GM21367 (cell line): Measurements from ENCODE around the gene RFC2.
"Not testable (repeated sequence)": the region's sequence is repeated elsewhere in the genome, so short reads cannot be mapped to it uniquely, and the experiment has no call there.

Source experiments
- ATAC-seq: cut with Tn5 transposase; IDR thresholded peaks from one replicate; pipeline ENCODE4 v1.9.1; 2021; ENCODE audit not compliant: unreplicated experiment

RFC2 gene

GRCh38 chr7:74283858-74284447 is 29.8 kb upstream of the RFC2 start:
- ATAC-seq: no peak

- ATAC-seq: no peak
Observed at GRCh38 chr7:74282748-74283459, 28.7 kb upstream of the RFC2 start.

GRCh38 chr7:74280985-74281384 is 26.8 kb upstream of the RFC2 start:
- ATAC-seq: no peak

GRCh38 chr7:74277636-74278035 is 23.4 kb upstream of the RFC2 start:
- ATAC-seq: no peak

GRCh38 chr7:74275401-74275881 is 21.2 kb upstream of the RFC2 start:
- no peak for ATAC-seq

GRCh38 chr7:74272305-74273038 is 18.3 kb upstream of the RFC2 start:
- peak; percentile 64 for ATAC-seq

- no peak for ATAC-seq
Observed at GRCh38 chr7:74271742-74272141, 17.5 kb upstream of the RFC2 start.

GRCh38 chr7:74269757-74270277 is 15.6 kb upstream of the RFC2 start:
- ATAC-seq: no peak

- no peak for ATAC-seq
Observed at GRCh38 chr7:74267756-74268565, 13.8 kb upstream of the RFC2 start.

GRCh38 chr7:74266191-74266963 is 12.2 kb upstream of the RFC2 start:
- ATAC-seq: no peak

GRCh38 chr7:74263399-74264120 is 9.4 kb upstream of the RFC2 start:
- no peak for ATAC-seq

- ATAC-seq: no peak
Observed at GRCh38 chr7:74262639-74263398, 8.6 kb upstream of the RFC2 start.

GRCh38 chr7:74258639-74259038 is 4.4 kb upstream of the RFC2 start:
- no peak for ATAC-seq

GRCh38 chr7:74256491-74257408 is 2.6 kb upstream of the RFC2 start:
- no peak for ATAC-seq

- ATAC-seq: not testable (repeated sequence)
Observed at GRCh38 chr7:74255461-74255860, 1.3 kb upstream of the RFC2 start.

- no peak for ATAC-seq
Observed at GRCh38 chr7:74254858-74255379, 720 bp upstream of the RFC2 start.

- ATAC-seq: no peak
Observed at GRCh38 chr7:74253835-74254128, 417 bp downstream of the RFC2 start.

GRCh38 chr7:74253331-74253730 is 868 bp downstream of the RFC2 start:
- no peak for ATAC-seq
